Naive thymus-derived CD4-positive, alpha-beta T cell (primary cell): ENCODE measurements around the gene GTF2B. TPM values are rescaled to one million over a fixed set of nuclear protein-coding genes. Genes with fewer than 3 reads are reported as not detected.
"Not testable (repeated sequence)": the region's sequence is repeated elsewhere in the genome, so short reads cannot be mapped to it uniquely, and the experiment has no call there.

Experiments
- ATAC-seq: fragments of 150-1000 bp; cut with Tn5 transposase; 2 replicates; pipeline ENCODE4 v1.10.0; 2021; ENCODE audit warnings: mild to moderate bottlenecking, moderate library complexity
- CTCF ChIA-PET: fragments of 350-600 bp; sonication (Branson Sonifier 250); formaldehyde crosslinking; loops from one replicate; lab custom pipeline; 2021; ENCODE audit warnings: antibody characterized with exemption; lab: Charles Lee
- POLR2A ChIA-PET: fragments of 350-600 bp; sonication (Branson Sonifier 250); formaldehyde crosslinking; loops from one replicate; lab custom pipeline; 2021; ENCODE audit warnings: antibody characterized with exemption, inconsistent platforms; lab: Charles Lee
- DNase-seq, 9 donors: peaks; one replicate each; pipeline versions ENCODE4 v3.0.0 to v3.0.0-alpha.2; 2020 to 2022; ENCODE audit warnings: mixed read lengths in 1 of 9
- H3K27ac ChIP-seq: one replicate; pipeline ENCODE4 v1.7.0; 2013; ENCODE audit warnings: mild to moderate bottlenecking, low read depth, low read length, moderate library complexity
- H3K27me3 ChIP-seq, 2 donors: one replicate each; pipeline ENCODE4 v1.7.0; 2013; ENCODE audit warnings: low read length in 2 of 2, mild to moderate bottlenecking in 2 of 2, moderate library complexity in 2 of 2; ENCODE audit not compliant: control insufficient read depth in 2 of 2, insufficient read depth in 2 of 2
- H3K36me3 ChIP-seq, 3 experiments: 1 replicate in 2 of 3; 2 replicates in 1 of 3; pipeline ENCODE4 v1.7.0; 2013; ENCODE audit warnings: low read length in 3 of 3, mild to moderate bottlenecking in 3 of 3, moderate library complexity in 1 of 3; ENCODE audit not compliant: insufficient read depth in 3 of 3, control insufficient read depth in 2 of 3
- H3K4me1 ChIP-seq, 2 donors: one replicate each; pipeline ENCODE4 v1.7.0; 2013; ENCODE audit warnings: low read length in 2 of 2, mild to moderate bottlenecking in 2 of 2, moderate library complexity in 1 of 2; ENCODE audit not compliant: control insufficient read depth in 2 of 2, insufficient read depth in 2 of 2
- H3K4me3 ChIP-seq: 2 replicates; pipeline ENCODE4 v1.7.0; 2013; ENCODE audit warnings: mild to moderate bottlenecking, low read length
- H3K9me3 ChIP-seq, 3 experiments: 1 replicate in 2 of 3; 2 replicates in 1 of 3; pipeline ENCODE4 v1.7.0; 2013; ENCODE audit warnings: low read length in 3 of 3; ENCODE audit not compliant: control insufficient read depth in 2 of 3
- H3K27ac Mint-ChIP-seq, 9 donors: one replicate each; pipeline ENCODE4 v1.8.0; 2020 to 2022; ENCODE audit warnings: mixed read lengths in 9 of 9, mild to moderate bottlenecking in 8 of 9, moderate library complexity in 5 of 9, inconsistent platforms in 2 of 9
- H3K27me3 Mint-ChIP-seq, 5 donors: one replicate each; pipeline ENCODE4 v1.8.0; 2021 to 2022; ENCODE audit warnings: mixed read lengths in 5 of 5, mild to moderate bottlenecking in 1 of 5
- H3K36me3 Mint-ChIP-seq, 5 donors: one replicate each; pipeline ENCODE4 v1.8.0; 2020 to 2022; ENCODE audit warnings: mixed read lengths in 5 of 5, mild to moderate bottlenecking in 3 of 5, inconsistent platforms in 1 of 5
- H3K4me1 Mint-ChIP-seq, 7 donors: one replicate each; pipeline ENCODE4 v1.8.0; 2020 to 2022; ENCODE audit warnings: mixed read lengths in 7 of 7, mild to moderate bottlenecking in 3 of 7, inconsistent platforms in 1 of 7
- H3K4me3 Mint-ChIP-seq, 10 donors: one replicate each; pipeline ENCODE4 v1.8.0; 2020 to 2022; ENCODE audit warnings: mild to moderate bottlenecking in 10 of 10, mixed read lengths in 10 of 10, moderate library complexity in 6 of 10, inconsistent platforms in 2 of 10
- H3K9me3 Mint-ChIP-seq, 11 donors: one replicate each; pipeline ENCODE4 v1.8.0; 2020 to 2022; ENCODE audit warnings: mixed read lengths in 11 of 11, mild to moderate bottlenecking in 4 of 11, inconsistent platforms in 1 of 11, moderate library complexity in 1 of 11
- intact Hi-C, 2 donors: fragments of 100-400 bp; cut with micrococcal nuclease; formaldehyde crosslinking; loops; one replicate each; pipeline ENCODE4 v1.15.1; 2023
- polyA plus RNA-seq, 2 donors: library from polyadenylated mRNA; unstranded; fragments of 300-500 nt; fragmentation: Illumina TruSeq; gene quantifications; one replicate each; pipeline ENCODE4 v1.2.3, GENCODE V29; 2021
- total RNA-seq, 6 experiments: library from RNA in 5 of 6; stranded (reverse) in 5 of 6; gene quantifications; 1 replicate in 5 of 6; 2 replicates in 1 of 6; pipeline ENCODE4 v1.2.3 and lab custom pipeline; 2021 to 2026

Gene GTF2B
- total and polyA plus RNA-seq, 7 experiments from 2014 or later, result 41.3 to 88.4 (median 49.5) TPM

- intact Hi-C loops, result no loop called here
- ATAC-seq (no peak), DNase-seq (no peak)
- Histone ChIP-seq H3K4me3 (no peak overlapping the region), H3K27me3 (no peaks in the 10 kb centered on the region), H3K9me3 (peaks cover under 1 to 12% (median 4%) of the 10 kb centered on the region in 3 experiments), H3K4me1 (no peaks in the 10 kb centered on the region), H3K36me3 (peaks cover 0 to 23% (median 7%) of the 10 kb centered on the region in 3 experiments), H3K27ac (no peak overlapping the region)
- H3K4me1 Mint-ChIP-seq, result no peaks in the 10 kb centered on the region
- H3K36me3 Mint-ChIP-seq, result peaks cover 45 to 93% (median 84%) of the 10 kb centered on the region in 5 donors
- no peak overlapping the region for H3K27ac Mint-ChIP-seq
- H3K27me3 Mint-ChIP-seq, result no peaks in the 10 kb centered on the region
- peaks cover 0 to 25% (median 17%) of the 10 kb centered on the region in 11 donors for H3K9me3 Mint-ChIP-seq
- no peak overlapping the region for H3K4me3 Mint-ChIP-seq
- CTCF ChIA-PET, result no interaction called here
- POLR2A ChIA-PET, result no interaction called here
These were observed 31.9 kb upstream of the GTF2B start for GRCh38 chr1:88923224-88923623.

GRCh38 chr1:88922214-88922613, 30.8 kb upstream of the GTF2B start:
- Mint-ChIP-seq H3K27me3 (no peaks in the 10 kb centered on the region), H3K27ac (peak overlapping the region in 1 of 9 donors; percentile 79), H3K4me3 (peak overlapping the region in 2 of 10 donors; percentile 2 to 23), H3K4me1 (peaks cover 0 to under 1% (median 0%) of the 10 kb centered on the region in 7 donors), H3K36me3 (peaks cover 45 to 89% (median 82%) of the 10 kb centered on the region in 5 donors), H3K9me3 (peaks cover 3 to 35% (median 25%) of the 10 kb centered on the region in 11 donors)
- Histone ChIP-seq H3K4me1 (no peaks in the 10 kb centered on the region), H3K36me3 (peaks cover 0 to 23% (median 7%) of the 10 kb centered on the region in 3 experiments), H3K9me3 (peaks cover 7 to 21% (median 10%) of the 10 kb centered on the region in 3 experiments), H3K27ac (no peak overlapping the region), H3K27me3 (no peaks in the 10 kb centered on the region), H3K4me3 (no peak overlapping the region)
- no peak for ATAC-seq
- ChIA-PET CTCF (no interaction called here), POLR2A (no interaction called here)
- no peak for DNase-seq
- intact Hi-C loops, result no loop called here

- H3K4me1 Mint-ChIP-seq, result peaks cover 0 to 11% (median 0%) of the 10 kb centered on the region in 7 donors
- Histone ChIP-seq H3K4me1 (no peaks in the 10 kb centered on the region), H3K4me3 (no peak overlapping the region), H3K36me3 (peaks cover 0 to 23% (median 7%) of the 10 kb centered on the region in 3 experiments), H3K27me3 (no peaks in the 10 kb centered on the region), H3K9me3 (peaks cover 10 to 26% (median 13%) of the 10 kb centered on the region in 3 experiments), H3K27ac (no peak overlapping the region)
- intact Hi-C loops, result no loop called here
- no peaks in the 10 kb centered on the region for H3K27me3 Mint-ChIP-seq
- H3K36me3 Mint-ChIP-seq, result peaks cover 47 to 91% (median 84%) of the 10 kb centered on the region in 5 donors
- no peak for ATAC-seq
- no peak for DNase-seq
- POLR2A ChIA-PET, result no interaction called here
- H3K27ac Mint-ChIP-seq, result no peak overlapping the region
- H3K9me3 Mint-ChIP-seq, result peaks cover 3 to 48% (median 34%) of the 10 kb centered on the region in 11 donors
- H3K4me3 Mint-ChIP-seq, result no peak overlapping the region
- CTCF ChIA-PET, result no interaction called here
These were observed 29.5 kb upstream of the GTF2B start for GRCh38 chr1:88920845-88921244.

- Mint-ChIP-seq H3K4me3 (no peak overlapping the region), H3K27me3 (no peaks in the 10 kb centered on the region), H3K4me1 (peaks cover 0 to 11% (median 0%) of the 10 kb centered on the region in 7 donors), H3K27ac (no peak overlapping the region), H3K9me3 (peaks cover 0 to 75% (median 42%) of the 10 kb centered on the region in 11 donors), H3K36me3 (peaks cover 24 to 73% (median 60%) of the 10 kb centered on the region in 5 donors)
- Histone ChIP-seq H3K36me3 (no peaks in the 10 kb centered on the region), H3K4me3 (no peak overlapping the region), H3K27me3 (no peaks in the 10 kb centered on the region), H3K27ac (no peak overlapping the region), H3K4me1 (no peaks in the 10 kb centered on the region), H3K9me3 (peaks cover 10 to 26% (median 13%) of the 10 kb centered on the region in 3 experiments)
- intact Hi-C loops, result no loop called here
- ATAC-seq, result no peak
- no peak for DNase-seq
- CTCF ChIA-PET, result no interaction called here
- POLR2A ChIA-PET, result no interaction called here
These were observed 26.1 kb upstream of the GTF2B start for GRCh38 chr1:88917321-88918025.

GRCh38 chr1:88916883-88917282, 25.5 kb upstream of the GTF2B start:
- Mint-ChIP-seq H3K36me3 (peaks cover 21 to 67% (median 54%) of the 10 kb centered on the region in 5 donors), H3K4me3 (no peak overlapping the region), H3K4me1 (peaks cover 0 to 15% (median 0%) of the 10 kb centered on the region in 7 donors), H3K27me3 (no peaks in the 10 kb centered on the region), H3K27ac (no peak overlapping the region), H3K9me3 (peaks cover 0 to 75% (median 47%) of the 10 kb centered on the region in 11 donors)
- DNase-seq (no peak), ATAC-seq (no peak)
- Histone ChIP-seq H3K27me3 (no peaks in the 10 kb centered on the region), H3K4me1 (no peaks in the 10 kb centered on the region), H3K4me3 (no peak overlapping the region), H3K27ac (no peak overlapping the region), H3K36me3 (no peaks in the 10 kb centered on the region), H3K9me3 (peaks cover 10 to 26% (median 13%) of the 10 kb centered on the region in 3 experiments)
- CTCF ChIA-PET, result no interaction called here
- intact Hi-C loops, result no loop called here
- POLR2A ChIA-PET, result no interaction called here

GRCh38 chr1:88911800-88912199, 20.4 kb upstream of the GTF2B start:
- not testable (repeated sequence) for H3K9me3 ChIP-seq

More at GRCh38 chr1:88911800-88912199, 20.4 kb upstream of the GTF2B start:
- Mint-ChIP-seq H3K4me1 (peaks cover 0 to 17% (median 4%) of the 10 kb centered on the region in 7 donors), H3K9me3 (peaks cover 0 to 41% (median 24%) of the 10 kb centered on the region in 11 donors), H3K36me3 (peaks cover 4 to 26% (median 10%) of the 10 kb centered on the region in 5 donors)
- H3K27me3 ChIP-seq, DNase-seq, H3K36me3 ChIP-seq, H3K4me1 ChIP-seq, CTCF ChIA-PET, POLR2A ChIA-PET, H3K4me3 Mint-ChIP-seq, H3K4me3 ChIP-seq, ATAC-seq, H3K27me3 Mint-ChIP-seq, H3K27ac Mint-ChIP-seq, H3K27ac ChIP-seq, intact Hi-C loops: not testable (repeated sequence)
